Measurements from ENCODE around the gene FOXP1.

Gene FOXP1

DNA sequence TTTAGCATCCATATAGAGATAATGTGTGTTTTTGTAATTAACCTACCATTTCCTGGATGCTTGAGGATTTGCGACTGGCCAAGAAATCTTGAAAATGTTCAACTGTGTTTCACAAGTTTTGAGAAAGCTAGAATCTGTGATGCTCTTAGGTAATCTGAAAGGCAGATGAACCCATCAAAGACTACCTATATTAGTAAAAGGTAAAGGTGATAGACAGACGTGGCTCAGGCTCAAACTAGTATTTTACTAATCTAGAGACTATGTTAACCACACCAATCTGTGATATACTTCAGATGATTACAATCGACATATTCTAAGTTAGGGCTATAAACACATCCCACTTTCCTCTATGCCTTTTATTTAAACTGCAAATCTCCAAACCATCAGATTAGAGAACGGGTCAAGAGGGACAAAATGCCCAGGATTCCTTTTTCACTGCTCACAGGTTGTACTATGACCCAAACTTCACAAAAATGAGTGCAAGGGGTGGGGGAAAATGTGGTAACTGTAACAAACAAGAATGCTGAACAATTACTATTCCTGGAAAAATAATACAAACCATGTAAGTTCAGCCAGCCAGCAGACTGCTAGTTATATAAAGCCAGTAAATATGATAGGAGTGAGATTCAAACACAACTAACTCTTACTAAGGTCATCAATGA lies 295.1 kb downstream of the FOXP1 start:
- no peak for DNase-seq

- DNase-seq: no peak
These were observed 298.4 kb downstream of the FOXP1 start for GRCh38 chr3:71285086-71285485.

GRCh38 chr3:71282976-71283375 lies 300.6 kb downstream of the FOXP1 start:
- no peak for DNase-seq

DNA sequence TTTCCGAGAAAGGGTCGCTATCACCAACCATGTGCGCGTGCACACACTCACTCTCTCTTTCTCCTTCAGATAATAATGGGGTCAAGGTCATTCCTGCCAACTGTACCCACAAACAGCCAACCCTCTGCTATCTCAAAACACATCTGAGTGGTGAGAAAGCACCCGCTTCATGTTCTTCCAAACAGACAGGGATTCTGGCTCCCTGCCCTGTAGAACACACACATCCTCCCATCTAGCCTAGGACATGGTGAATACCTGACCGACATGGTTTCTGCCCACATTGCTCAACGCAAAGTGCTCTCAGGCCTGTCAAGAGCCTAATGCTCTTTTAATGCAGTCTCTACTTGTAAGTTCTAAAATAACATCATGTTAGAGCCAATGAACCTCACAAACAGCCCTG lies 302.2 kb downstream of the FOXP1 start:
- no peak for DNase-seq

DNA sequence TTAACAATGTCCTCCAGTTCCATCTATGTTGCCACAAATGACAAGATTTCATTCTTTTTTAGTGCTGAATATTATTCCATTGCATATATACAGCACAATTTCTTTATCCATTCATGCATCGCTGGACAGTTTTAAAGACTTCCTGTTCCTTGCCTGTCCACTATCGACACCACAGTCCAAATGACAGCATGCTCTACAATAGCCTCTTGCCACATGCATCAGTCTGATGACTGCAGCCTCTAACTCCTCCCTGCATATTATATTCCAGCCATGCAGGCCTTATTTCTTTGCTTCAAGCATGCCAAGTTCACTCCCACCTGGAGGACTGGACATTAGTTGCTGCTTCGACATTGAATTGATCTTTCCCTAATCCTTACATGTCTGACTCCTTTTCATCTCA lies 306.2 kb downstream of the FOXP1 start:
- DNase-seq: no peak

DNA sequence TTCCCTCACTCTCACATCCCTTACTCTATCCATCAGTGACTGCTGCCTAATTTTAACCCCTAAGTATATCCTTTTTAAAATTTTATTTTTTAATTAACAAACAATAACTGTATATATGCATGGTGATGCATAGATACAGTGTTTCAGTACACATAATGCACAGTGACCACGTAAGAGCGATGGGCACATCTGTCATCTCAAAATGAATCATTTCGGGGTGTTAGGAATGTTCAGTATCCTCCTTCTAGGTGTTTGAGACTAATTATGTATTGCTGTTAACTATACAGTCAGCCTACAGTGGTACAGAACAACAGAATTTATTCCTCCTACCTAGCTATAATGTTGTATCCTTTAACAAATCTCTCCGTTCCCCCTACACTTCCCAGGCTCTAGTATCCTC lies 307.0 kb downstream of the FOXP1 start:
- DNase-seq: no peak

- no peak for DNase-seq
These were observed 310.1 kb downstream of the FOXP1 start for GRCh38 chr3:71273453-71273852.

DNA sequence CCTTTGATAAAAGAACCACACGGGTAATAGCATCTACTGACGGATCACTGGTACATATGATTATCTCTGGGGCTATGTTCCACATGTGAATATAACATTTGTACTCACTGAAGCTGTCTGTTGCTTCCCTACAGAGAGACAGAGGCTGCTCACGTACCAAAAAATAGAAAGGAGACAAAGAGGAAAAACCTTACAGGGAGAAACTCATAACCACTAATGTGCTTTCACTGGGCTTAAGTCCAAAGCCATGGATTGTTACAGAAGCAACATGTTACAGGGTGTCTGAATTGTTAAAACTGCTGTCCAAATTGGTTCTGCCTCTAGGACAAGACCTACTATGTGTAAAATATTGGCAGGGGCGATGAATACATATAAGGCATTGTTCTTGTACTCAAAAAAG lies 311.9 kb downstream of the FOXP1 start:
- no peak for DNase-seq

- DNase-seq: no peak
These were observed 313.6 kb downstream of the FOXP1 start for GRCh38 chr3:71269906-71270305.

- no peak for DNase-seq
These were observed 315.0 kb downstream of the FOXP1 start for GRCh38 chr3:71268462-71268999.

DNA sequence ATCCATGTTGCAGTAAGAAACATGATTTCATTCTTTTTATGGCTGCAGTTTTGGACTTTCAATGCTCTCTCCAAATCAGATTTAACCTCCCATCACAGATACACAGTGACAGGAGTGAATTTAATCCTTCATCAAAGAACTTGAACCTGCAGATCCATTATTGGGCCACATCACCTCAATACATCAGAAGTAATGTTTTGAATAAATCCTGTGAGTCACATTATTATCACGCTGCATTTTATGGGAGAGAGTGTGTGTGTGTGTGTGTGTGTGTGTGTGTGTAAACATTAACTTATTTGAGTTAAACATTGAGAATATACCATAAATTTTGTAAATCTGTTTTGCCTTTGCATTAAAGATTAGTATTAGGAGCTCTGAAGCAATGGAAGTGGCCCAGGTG lies 316.7 kb downstream of the FOXP1 start:
- no peak for DNase-seq

- no peak for DNase-seq
These were observed 318.1 kb downstream of the FOXP1 start for GRCh38 chr3:71265365-71265915.

- no peak for DNase-seq
These were observed 318.7 kb downstream of the FOXP1 start for GRCh38 chr3:71264840-71265239.

- no peak for DNase-seq
These were observed 320.9 kb downstream of the FOXP1 start for GRCh38 chr3:71262364-71263265.

DNA sequence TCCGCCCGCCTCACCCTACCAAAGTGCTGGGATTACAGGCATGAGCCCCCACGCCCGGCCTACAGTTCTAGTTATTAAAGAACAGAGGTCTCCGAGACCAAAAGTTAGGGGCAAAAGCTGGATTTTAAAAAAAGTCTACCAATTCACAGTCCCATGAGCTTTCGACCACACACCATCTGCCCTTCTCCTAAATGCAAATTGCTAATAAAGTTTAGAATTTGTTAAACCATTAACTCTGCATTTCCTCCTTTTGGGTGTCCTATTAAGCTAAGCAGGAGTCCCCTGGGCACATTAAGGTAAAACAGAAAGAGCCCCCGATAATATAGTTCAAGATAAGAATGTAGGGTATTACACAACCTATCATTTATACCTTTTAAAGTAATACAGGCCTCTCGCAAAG lies 322.7 kb downstream of the FOXP1 start:
- DNase-seq: no peak

DNA sequence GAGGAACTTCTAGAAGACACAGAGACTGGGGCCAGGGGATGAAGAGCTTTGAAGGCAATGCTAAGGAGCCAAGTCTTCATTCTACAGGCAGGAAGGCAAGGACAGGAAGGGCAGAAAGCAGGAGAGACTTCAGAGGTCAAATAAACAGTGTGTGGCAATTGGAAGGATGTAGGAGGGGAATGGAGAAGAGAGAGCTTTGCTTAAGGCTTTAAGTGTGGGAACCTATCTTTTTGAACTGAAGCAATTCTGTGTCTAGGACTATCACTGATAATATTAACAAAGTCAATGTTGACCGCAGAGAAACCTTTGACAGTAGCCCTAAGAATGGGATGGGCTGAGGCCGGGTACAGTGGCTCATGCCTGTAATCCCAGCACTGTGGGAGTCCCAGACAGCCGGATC lies 325.0 kb downstream of the FOXP1 start:
- no peak for DNase-seq

GRCh38 chr3:71258116-71258515 lies 325.4 kb downstream of the FOXP1 start:
- no peak for DNase-seq

GRCh38 chr3:71255498-71255897 lies 328.0 kb downstream of the FOXP1 start:
- no peak for DNase-seq

- no peak for DNase-seq
These were observed 329.1 kb downstream of the FOXP1 start for GRCh38 chr3:71254281-71255057.

GRCh38 chr3:71253169-71253568 lies 330.4 kb downstream of the FOXP1 start:
- no peak for DNase-seq

- DNase-seq: no peak
These were observed 331.1 kb downstream of the FOXP1 start for GRCh38 chr3:71252466-71252865.

GRCh38 chr3:71251156-71251775 lies 332.3 kb downstream of the FOXP1 start:
- DNase-seq: no peak

DNA sequence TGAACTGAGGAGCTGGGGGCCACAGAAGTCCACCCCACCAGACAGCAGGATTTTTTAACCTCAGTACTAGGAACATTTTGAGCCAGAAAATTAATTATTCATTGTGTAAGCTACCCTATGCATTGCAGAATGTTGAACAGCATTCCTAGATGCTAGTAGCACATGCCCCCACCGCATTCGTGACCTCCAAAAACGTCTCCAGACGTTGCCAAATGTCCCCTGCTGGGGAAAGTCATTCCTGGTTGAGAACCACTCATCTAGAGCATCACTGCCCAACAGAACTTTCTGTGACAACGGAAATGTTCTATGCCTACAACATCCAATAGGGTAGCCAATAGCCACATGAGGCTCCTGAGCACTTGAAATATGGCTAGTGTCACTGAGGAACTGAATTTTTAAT lies 333.5 kb downstream of the FOXP1 start:
- no peak for DNase-seq

All from NCI-H1105 treated with DMSO at 0.1 percent for 48 hours (cell line).